Stimulated activated naive B cell treated with anti-CD40 and anti-IgM and Interleukin-4, amounts not matched to agents 10 μg/mL and 1 μg/mL and 100 μg/mL, for 72 hours (primary cell): ENCODE results near the gene HHATL.
A peak's percentile ranks its signal among the peaks of the same experiment; 100 is the strongest.
"Not testable (repeated sequence)": the region's sequence is repeated elsewhere in the genome, so short reads cannot be mapped to it uniquely, and the experiment has no call there.

Source experiments
- ATAC-seq, 2 donors: fragments of 150-1000 bp; cut with Tn5 transposase; replicated peaks; 2 replicates each; pipeline ENCODE4 v1.10.0; 2021; ENCODE audit warnings: moderate library complexity in 1 of 2
- DNase-seq: peaks from one replicate; pipeline ENCODE4 v3.0.0; 2021
- H3K27ac Mint-ChIP-seq: one replicate; pipeline ENCODE4 v1.8.0; 2022; ENCODE audit warnings: mild to moderate bottlenecking, mixed read lengths
- H3K27me3 Mint-ChIP-seq, 2 donors: one replicate each; pipeline ENCODE4 v1.8.0; 2022; ENCODE audit warnings: mixed read lengths in 2 of 2
- H3K36me3 Mint-ChIP-seq, 2 donors: one replicate each; pipeline ENCODE4 v1.8.0; 2022; ENCODE audit warnings: mixed read lengths in 2 of 2, mild to moderate bottlenecking in 1 of 2
- H3K4me1 Mint-ChIP-seq, 2 donors: one replicate each; pipeline ENCODE4 v1.8.0; 2022; ENCODE audit warnings: mixed read lengths in 2 of 2, mild to moderate bottlenecking in 1 of 2
- H3K4me3 Mint-ChIP-seq, 2 donors: one replicate each; pipeline ENCODE4 v1.8.0; 2022; ENCODE audit warnings: mild to moderate bottlenecking in 2 of 2, mixed read lengths in 2 of 2, moderate library complexity in 1 of 2
- H3K9me3 Mint-ChIP-seq, 2 donors: one replicate each; pipeline ENCODE4 v1.8.0; 2022; ENCODE audit warnings: mixed read lengths in 2 of 2, mild to moderate bottlenecking in 1 of 2

HHATL gene

GRCh38 chr3:42729404-42730145 lies 27.0 kb upstream of the HHATL start:
- ATAC-seq, result no peak
- no peaks in the 10 kb centered on the region for H3K4me1 Mint-ChIP-seq

GRCh38 chr3:42728668-42729364 lies 26.2 kb upstream of the HHATL start:
- DNase-seq (no peak), ATAC-seq (no peak)
- H3K27ac Mint-ChIP-seq, result no peak overlapping the region
- peaks cover 11 to 12% of the 10 kb centered on the region in 2 donors for H3K27me3 Mint-ChIP-seq
- H3K36me3 Mint-ChIP-seq, result no peaks in the 10 kb centered on the region
- no peak overlapping the region for H3K4me3 Mint-ChIP-seq
- H3K4me1 Mint-ChIP-seq, result no peaks in the 10 kb centered on the region
- no peaks in the 10 kb centered on the region for H3K9me3 Mint-ChIP-seq

More at GRCh38 chr3:42729404-42730145, 27.0 kb upstream of the HHATL start:
- H3K9me3 Mint-ChIP-seq, result no peaks in the 10 kb centered on the region
- no peak for DNase-seq
- no peaks in the 10 kb centered on the region for H3K36me3 Mint-ChIP-seq
- no peak overlapping the region for H3K27ac Mint-ChIP-seq
- H3K4me3 Mint-ChIP-seq, result no peak overlapping the region
- H3K27me3 Mint-ChIP-seq, result peaks cover 4 to 7% of the 10 kb centered on the region in 2 donors

- Mint-ChIP-seq H3K9me3 (no peaks in the 10 kb centered on the region), H3K27ac (no peak overlapping the region), H3K4me1 (no peaks in the 10 kb centered on the region), H3K4me3 (no peak overlapping the region), H3K27me3 (peaks cover 15 to 16% of the 10 kb centered on the region in 2 donors), H3K36me3 (no peaks in the 10 kb centered on the region)
- ATAC-seq (no peak), DNase-seq (no peak)
These were observed 25.5 kb upstream of the HHATL start for GRCh38 chr3:42728056-42728455.

DNA sequence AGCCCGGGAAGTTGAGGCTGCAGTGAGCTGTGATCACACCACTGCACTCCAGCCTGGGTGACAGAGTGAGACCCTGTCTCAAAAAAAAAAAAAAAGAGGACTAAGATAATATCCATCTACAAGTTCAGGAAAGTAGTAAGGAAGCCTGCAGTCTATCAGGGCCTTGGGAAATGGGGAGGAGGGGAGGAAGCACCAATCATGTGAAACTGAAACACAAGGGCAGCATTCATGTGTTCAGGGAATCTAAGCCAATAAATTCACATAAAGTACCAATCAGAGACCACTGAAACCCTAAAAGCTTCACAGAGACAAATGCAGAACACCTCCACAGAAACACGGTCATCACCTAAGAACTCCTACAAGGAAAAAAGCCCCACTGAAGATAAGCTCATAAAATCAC lies 22.9 kb upstream of the HHATL start:
- no peak for ATAC-seq
- Mint-ChIP-seq H3K4me1 (no peaks in the 10 kb centered on the region), H3K27me3 (peaks cover 18% of the 10 kb centered on the region in 2 donors)

DNA sequence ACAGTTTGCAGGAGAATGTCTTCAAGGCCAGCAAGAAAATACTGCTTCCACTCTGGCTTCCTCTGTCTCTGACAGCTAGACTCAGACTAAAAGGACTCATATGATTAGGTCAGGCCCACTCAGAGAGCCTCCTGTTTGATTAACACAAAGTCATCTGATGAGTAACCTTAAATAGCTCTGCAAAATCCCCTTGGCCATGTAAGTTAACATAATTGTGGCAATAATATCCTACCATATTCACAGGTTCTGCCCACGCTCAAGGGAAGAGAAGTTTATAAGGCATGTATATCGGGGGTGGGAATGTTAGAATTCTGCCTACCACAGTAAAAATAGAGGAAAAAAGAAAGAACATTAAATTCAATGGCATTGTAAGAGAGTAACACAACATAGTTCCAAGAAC lies 20.6 kb upstream of the HHATL start:
- no peaks in the 10 kb centered on the region for H3K9me3 Mint-ChIP-seq
- DNase-seq, result no peak
- peaks cover 13 to 18% of the 10 kb centered on the region in 2 donors for H3K27me3 Mint-ChIP-seq
- no peak overlapping the region for H3K27ac Mint-ChIP-seq
- ATAC-seq, result no peak
- H3K4me1 Mint-ChIP-seq, result no peaks in the 10 kb centered on the region
- no peak overlapping the region for H3K4me3 Mint-ChIP-seq
- H3K36me3 Mint-ChIP-seq, result no peaks in the 10 kb centered on the region

More for the DNA sequence above, 22.9 kb upstream of the HHATL start:
- Mint-ChIP-seq H3K4me3 (no peak overlapping the region), H3K36me3 (no peaks in the 10 kb centered on the region), H3K9me3 (no peaks in the 10 kb centered on the region), H3K27ac (no peak overlapping the region)
- no peak for DNase-seq

GRCh38 chr3:42722442-42722841 lies 19.8 kb upstream of the HHATL start:
- H3K36me3 Mint-ChIP-seq, H3K27ac Mint-ChIP-seq, H3K9me3 Mint-ChIP-seq, H3K4me1 Mint-ChIP-seq, H3K4me3 Mint-ChIP-seq, ATAC-seq, DNase-seq: not testable (repeated sequence)
- peaks cover 13 to 16% of the 10 kb centered on the region in 2 donors for H3K27me3 Mint-ChIP-seq

GRCh38 chr3:42721690-42722089 lies 19.1 kb upstream of the HHATL start:
- peaks cover 13 to 16% of the 10 kb centered on the region in 2 donors for H3K27me3 Mint-ChIP-seq

DNA sequence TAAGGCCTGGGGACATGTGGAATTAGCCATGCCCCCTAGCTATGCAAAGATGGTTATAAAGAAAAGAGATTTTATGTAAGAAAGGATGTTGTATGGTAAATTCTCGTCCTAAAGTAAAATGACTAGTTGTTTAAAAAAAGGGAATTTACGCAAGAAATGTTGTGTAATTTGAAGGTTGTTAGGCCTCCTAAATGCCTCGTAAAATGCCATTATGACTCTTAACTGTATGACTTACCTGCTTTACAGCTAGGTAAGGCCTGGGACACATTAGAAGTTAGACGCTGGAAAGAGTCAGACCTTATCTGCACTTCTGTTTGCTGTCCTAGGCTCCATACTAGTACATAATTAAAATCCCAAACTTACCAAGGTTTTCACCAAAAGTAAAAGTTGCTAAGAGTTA lies 17.5 kb upstream of the HHATL start:
- DNase-seq, result no peak

More at GRCh38 chr3:42721690-42722089, 19.1 kb upstream of the HHATL start:
- Mint-ChIP-seq H3K9me3 (no peaks in the 10 kb centered on the region), H3K27ac (no peak overlapping the region), H3K36me3 (no peaks in the 10 kb centered on the region), H3K4me3 (no peak overlapping the region), H3K4me1 (no peaks in the 10 kb centered on the region)
- DNase-seq (no peak), ATAC-seq (no peak)

DNA sequence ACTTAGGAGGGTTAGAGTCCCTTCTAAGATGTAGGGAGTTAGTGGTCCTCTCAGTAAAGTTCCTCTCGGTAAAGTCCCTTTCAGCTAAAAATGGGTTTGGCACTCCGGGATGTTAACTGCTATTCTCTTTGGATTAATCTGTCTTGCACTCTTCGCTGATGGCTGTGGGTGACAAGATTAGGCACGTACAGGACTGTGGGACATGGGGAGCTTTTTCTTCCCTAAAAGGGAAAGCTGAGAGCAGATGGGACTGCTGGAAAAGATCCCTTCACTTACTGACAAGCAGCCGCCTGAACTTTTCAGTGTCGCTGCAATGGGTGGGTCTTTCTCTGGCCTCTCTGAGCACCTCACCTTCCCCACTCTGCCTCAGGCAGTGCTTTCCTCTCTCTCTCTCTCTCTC lies 16.4 kb upstream of the HHATL start:
- H3K27ac Mint-ChIP-seq, result no peak overlapping the region
- ATAC-seq (no peak), DNase-seq (no peak)
- H3K4me1 Mint-ChIP-seq, result peaks cover under 1 to 4% of the 10 kb centered on the region in 2 donors
- no peaks in the 10 kb centered on the region for H3K36me3 Mint-ChIP-seq
- H3K9me3 Mint-ChIP-seq, result no peaks in the 10 kb centered on the region
- no peak overlapping the region for H3K4me3 Mint-ChIP-seq
- peaks cover 7 to 8% of the 10 kb centered on the region in 2 donors for H3K27me3 Mint-ChIP-seq

More for the DNA sequence above, 17.5 kb upstream of the HHATL start:
- Mint-ChIP-seq H3K9me3 (no peaks in the 10 kb centered on the region), H3K27ac (no peak overlapping the region), H3K27me3 (peaks cover 11 to 13% of the 10 kb centered on the region in 2 donors), H3K4me3 (no peak overlapping the region), H3K4me1 (no peaks in the 10 kb centered on the region), H3K36me3 (no peaks in the 10 kb centered on the region)
- no peak for ATAC-seq

- H3K27me3 Mint-ChIP-seq, result peaks cover 5 to 6% of the 10 kb centered on the region in 2 donors
- peaks cover 3 to 10% of the 10 kb centered on the region in 2 donors for H3K4me1 Mint-ChIP-seq
- DNase-seq (no peak), ATAC-seq (no peak)
- H3K9me3 Mint-ChIP-seq, result no peaks in the 10 kb centered on the region
- no peak overlapping the region for H3K4me3 Mint-ChIP-seq
- no peaks in the 10 kb centered on the region for H3K36me3 Mint-ChIP-seq
- H3K27ac Mint-ChIP-seq, result no peak overlapping the region
These were observed 15.7 kb upstream of the HHATL start for GRCh38 chr3:42718338-42718737.

GRCh38 chr3:42717306-42717705 lies 14.7 kb upstream of the HHATL start:
- DNase-seq, result no peak
- Mint-ChIP-seq H3K9me3 (no peaks in the 10 kb centered on the region), H3K27me3 (no peaks in the 10 kb centered on the region), H3K4me3 (no peak overlapping the region), H3K27ac (no peak overlapping the region), H3K4me1 (peaks cover 9 to 18% of the 10 kb centered on the region in 2 donors), H3K36me3 (no peaks in the 10 kb centered on the region)
- ATAC-seq, result no peak

GRCh38 chr3:42714171-42714852 lies 11.7 kb upstream of the HHATL start:
- Mint-ChIP-seq H3K4me3 (no peak overlapping the region), H3K27me3 (peaks cover 0 to under 1% of the 10 kb centered on the region in 2 donors), H3K27ac (no peak overlapping the region), H3K36me3 (no peaks in the 10 kb centered on the region), H3K4me1 (peaks cover 9 to 18% of the 10 kb centered on the region in 2 donors), H3K9me3 (no peaks in the 10 kb centered on the region)
- DNase-seq (no peak), ATAC-seq (no peak)

DNA sequence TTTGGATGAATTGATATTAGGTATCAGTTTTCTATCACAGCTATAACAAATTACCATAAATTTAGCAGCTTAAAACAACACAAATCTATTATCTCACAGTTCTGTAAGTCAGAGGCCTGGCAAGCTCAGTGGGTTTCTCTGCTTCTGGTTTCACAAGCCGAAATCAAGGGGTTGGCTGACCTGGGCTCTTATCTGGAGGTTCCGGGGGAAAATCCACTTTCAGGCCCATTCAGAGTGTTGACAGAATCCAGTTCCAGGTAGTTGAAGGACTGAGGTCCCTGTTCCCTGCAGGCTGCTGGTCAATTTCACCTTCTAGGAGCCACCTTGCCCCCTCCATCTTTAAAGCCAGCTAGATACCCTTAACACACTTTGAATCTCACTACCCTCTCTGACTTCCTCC lies 11.1 kb upstream of the HHATL start:
- Mint-ChIP-seq H3K4me1 (peaks cover 9 to 18% of the 10 kb centered on the region in 2 donors), H3K9me3 (no peaks in the 10 kb centered on the region), H3K36me3 (no peaks in the 10 kb centered on the region), H3K27ac (no peak overlapping the region), H3K4me3 (no peak overlapping the region), H3K27me3 (peaks cover 0 to 5% of the 10 kb centered on the region in 2 donors)
- no peak for DNase-seq
- ATAC-seq, result no peak

DNA sequence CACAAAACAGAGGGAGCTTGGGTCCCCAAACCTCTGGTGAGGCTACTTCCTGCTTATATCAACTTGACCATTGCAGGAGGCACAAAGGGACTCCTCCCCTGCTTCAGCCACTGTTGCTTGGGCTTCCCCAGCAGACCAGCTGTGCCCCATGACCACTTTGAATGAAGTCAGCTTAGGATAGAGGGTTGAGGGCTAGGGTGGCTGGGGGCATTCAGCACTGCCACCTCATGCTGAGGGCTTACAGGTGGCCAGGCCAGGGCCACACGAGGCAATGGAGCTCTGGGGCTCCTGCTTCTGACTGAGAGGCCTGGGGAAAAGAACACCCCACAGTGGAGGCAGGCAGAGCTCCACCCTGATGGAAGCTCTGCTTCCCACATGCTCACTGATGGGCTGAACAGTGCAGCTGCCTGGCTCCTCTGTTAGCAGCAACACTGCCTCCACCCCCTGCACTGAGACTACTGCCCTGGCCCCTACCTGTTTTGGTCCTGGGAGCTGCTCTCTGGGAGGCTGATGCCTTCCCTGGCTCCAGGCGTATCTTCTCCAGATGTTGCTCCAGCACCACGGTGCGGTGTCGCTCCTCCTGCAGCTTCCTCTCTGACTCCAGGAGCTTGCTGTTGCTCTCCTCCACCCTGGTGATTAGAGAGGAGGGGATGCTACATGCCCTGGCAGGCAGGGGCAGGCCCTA lies 10.2 kb upstream of the HHATL start:
- Mint-ChIP-seq H3K4me1 (peaks cover 9 to 18% of the 10 kb centered on the region in 2 donors), H3K27ac (no peak overlapping the region), H3K27me3 (peaks cover under 1 to 5% of the 10 kb centered on the region in 2 donors), H3K9me3 (no peaks in the 10 kb centered on the region), H3K36me3 (no peaks in the 10 kb centered on the region), H3K4me3 (no peak overlapping the region)
- ATAC-seq, result peak in 1 of 2 donors; percentile 18
- no peak for DNase-seq
